SK-N-SH treated with all-trans-retinoic acid at 6 μM for 48 hours (cell line): Measurements from ENCODE around the gene GPC3.

Source experiments
- CSDC2 ChIP-seq: fragments of 250-450 bp; sonication (Bioruptor Pico); IDR thresholded peaks from 2 replicates; pipeline ENCODE4 v1.5.0; 2020; ENCODE audit warnings: mild to moderate bottlenecking, moderate library complexity
- CSRNP3 ChIP-seq: fragments of 250-450 bp; sonication (Bioruptor Pico); IDR thresholded peaks from 2 replicates; pipeline ENCODE4 v1.5.1; 2021; ENCODE audit warnings: mild to moderate bottlenecking, moderate library complexity
- ESRRG ChIP-seq: fragments of 250-450 bp; sonication (Bioruptor Pico); IDR thresholded peaks from 2 replicates; pipeline ENCODE4 v1.6.1; 2021; ENCODE audit warnings: mild to moderate bottlenecking
- ISL1 ChIP-seq: fragments of 250-450 bp; sonication (Bioruptor Pico); IDR thresholded peaks from 2 replicates; pipeline ENCODE4 v2.1.2; 2022; ENCODE audit warnings: mild to moderate bottlenecking, moderate library complexity
- PPARA ChIP-seq: fragments of 250-450 bp; sonication (Bioruptor Pico); IDR thresholded peaks from 2 replicates; pipeline ENCODE4 v1.5.0; 2020; ENCODE audit warnings: mild to moderate bottlenecking, borderline replicate concordance
- RARB ChIP-seq: fragments of 250-450 bp; sonication (Bioruptor Pico); IDR thresholded peaks from 2 replicates; pipeline ENCODE4 v1.8.0; 2021; ENCODE audit warnings: mild to moderate bottlenecking, moderate library complexity
- SNAI2 ChIP-seq: fragments of 250-450 bp; sonication (Bioruptor Pico); IDR thresholded peaks from 2 replicates; pipeline ENCODE4 v1.5.0; 2020; ENCODE audit warnings: mild to moderate bottlenecking, moderate library complexity
- ZFP30 ChIP-seq: fragments of 450-650 bp; formaldehyde crosslinking; IDR thresholded peaks from 2 replicates; pipeline ENCODE4 v1.5.0; 2022; ENCODE audit warnings: mild to moderate bottlenecking, moderate library complexity
- ZNF70 ChIP-seq: fragments of 450-650 bp; formaldehyde crosslinking; IDR thresholded peaks from 2 replicates; pipeline ENCODE4 v1.5.0; 2020; ENCODE audit warnings: mild to moderate bottlenecking, moderate library complexity
- ZNF8 ChIP-seq: fragments of 450-650 bp; formaldehyde crosslinking; IDR thresholded peaks from 2 replicates; pipeline ENCODE4 v1.5.0; 2020; ENCODE audit warnings: mild to moderate bottlenecking, moderate library complexity
- TF ChIP-seq, protein P1 (sequence below): fragments of 250-450 bp; sonication (Bioruptor Pico); IDR thresholded peaks from 2 replicates; pipeline ENCODE4 v1.8.0; 2020; ENCODE audit warnings: mild to moderate bottlenecking, moderate library complexity, borderline replicate concordance
- TF ChIP-seq, protein P2 (sequence below): fragments of 250-450 bp; sonication (Bioruptor Pico); IDR thresholded peaks from 2 replicates; pipeline ENCODE4 v1.5.1; 2020; ENCODE audit warnings: low read depth, mild to moderate bottlenecking, moderate library complexity
- TF ChIP-seq, protein P3 (sequence below): fragments of 250-450 bp; sonication (Bioruptor Pico); IDR thresholded peaks from 2 replicates; pipeline ENCODE4 v1.5.0; 2020; ENCODE audit warnings: mild to moderate bottlenecking, moderate library complexity
- TF ChIP-seq, protein P4 (sequence below): fragments of 250-450 bp; sonication (Bioruptor Pico); IDR thresholded peaks from 2 replicates; pipeline ENCODE4 v1.8.0; 2021; ENCODE audit warnings: low read depth, mild to moderate bottlenecking, moderate library complexity, borderline replicate concordance

GRCh38 chrX:133593531-133593930, 391.9 kb downstream of the GPC3 start:
- TF ChIP-seq ESRRG (CRISPR knock-in tag) (no peak), CSRNP3 (no peak), PPARA (CRISPR knock-in tag) (no peak), SNAI2 (no peak), RARB (CRISPR knock-in tag) (no peak), ZNF70 (CRISPR knock-in tag) (no peak), ZFP30 (no peak), CSDC2 (CRISPR knock-in tag) (no peak), ZNF8 (CRISPR knock-in tag) (no peak), ISL1 (no peak)
- TF ChIP-seq, protein P1, sequence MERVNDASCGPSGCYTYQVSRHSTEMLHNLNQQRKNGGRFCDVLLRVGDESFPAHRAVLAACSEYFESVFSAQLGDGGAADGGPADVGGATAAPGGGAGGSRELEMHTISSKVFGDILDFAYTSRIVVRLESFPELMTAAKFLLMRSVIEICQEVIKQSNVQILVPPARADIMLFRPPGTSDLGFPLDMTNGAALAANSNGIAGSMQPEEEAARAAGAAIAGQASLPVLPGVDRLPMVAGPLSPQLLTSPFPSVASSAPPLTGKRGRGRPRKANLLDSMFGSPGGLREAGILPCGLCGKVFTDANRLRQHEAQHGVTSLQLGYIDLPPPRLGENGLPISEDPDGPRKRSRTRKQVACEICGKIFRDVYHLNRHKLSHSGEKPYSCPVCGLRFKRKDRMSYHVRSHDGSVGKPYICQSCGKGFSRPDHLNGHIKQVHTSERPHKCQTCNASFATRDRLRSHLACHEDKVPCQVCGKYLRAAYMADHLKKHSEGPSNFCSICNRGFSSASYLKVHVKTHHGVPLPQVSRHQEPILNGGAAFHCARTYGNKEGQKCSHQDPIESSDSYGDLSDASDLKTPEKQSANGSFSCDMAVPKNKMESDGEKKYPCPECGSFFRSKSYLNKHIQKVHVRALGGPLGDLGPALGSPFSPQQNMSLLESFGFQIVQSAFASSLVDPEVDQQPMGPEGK (CRISPR knock-in tag) = no peak
- TF ChIP-seq, protein P2, sequence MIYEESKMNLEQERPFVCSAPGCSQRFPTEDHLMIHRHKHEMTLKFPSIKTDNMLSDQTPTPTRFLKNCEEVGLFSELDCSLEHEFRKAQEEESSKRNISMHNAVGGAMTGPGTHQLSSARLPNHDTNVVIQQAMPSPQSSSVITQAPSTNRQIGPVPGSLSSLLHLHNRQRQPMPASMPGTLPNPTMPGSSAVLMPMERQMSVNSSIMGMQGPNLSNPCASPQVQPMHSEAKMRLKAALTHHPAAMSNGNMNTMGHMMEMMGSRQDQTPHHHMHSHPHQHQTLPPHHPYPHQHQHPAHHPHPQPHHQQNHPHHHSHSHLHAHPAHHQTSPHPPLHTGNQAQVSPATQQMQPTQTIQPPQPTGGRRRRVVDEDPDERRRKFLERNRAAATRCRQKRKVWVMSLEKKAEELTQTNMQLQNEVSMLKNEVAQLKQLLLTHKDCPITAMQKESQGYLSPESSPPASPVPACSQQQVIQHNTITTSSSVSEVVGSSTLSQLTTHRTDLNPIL (CRISPR knock-in tag) = no peak
- TF ChIP-seq, protein P3, sequence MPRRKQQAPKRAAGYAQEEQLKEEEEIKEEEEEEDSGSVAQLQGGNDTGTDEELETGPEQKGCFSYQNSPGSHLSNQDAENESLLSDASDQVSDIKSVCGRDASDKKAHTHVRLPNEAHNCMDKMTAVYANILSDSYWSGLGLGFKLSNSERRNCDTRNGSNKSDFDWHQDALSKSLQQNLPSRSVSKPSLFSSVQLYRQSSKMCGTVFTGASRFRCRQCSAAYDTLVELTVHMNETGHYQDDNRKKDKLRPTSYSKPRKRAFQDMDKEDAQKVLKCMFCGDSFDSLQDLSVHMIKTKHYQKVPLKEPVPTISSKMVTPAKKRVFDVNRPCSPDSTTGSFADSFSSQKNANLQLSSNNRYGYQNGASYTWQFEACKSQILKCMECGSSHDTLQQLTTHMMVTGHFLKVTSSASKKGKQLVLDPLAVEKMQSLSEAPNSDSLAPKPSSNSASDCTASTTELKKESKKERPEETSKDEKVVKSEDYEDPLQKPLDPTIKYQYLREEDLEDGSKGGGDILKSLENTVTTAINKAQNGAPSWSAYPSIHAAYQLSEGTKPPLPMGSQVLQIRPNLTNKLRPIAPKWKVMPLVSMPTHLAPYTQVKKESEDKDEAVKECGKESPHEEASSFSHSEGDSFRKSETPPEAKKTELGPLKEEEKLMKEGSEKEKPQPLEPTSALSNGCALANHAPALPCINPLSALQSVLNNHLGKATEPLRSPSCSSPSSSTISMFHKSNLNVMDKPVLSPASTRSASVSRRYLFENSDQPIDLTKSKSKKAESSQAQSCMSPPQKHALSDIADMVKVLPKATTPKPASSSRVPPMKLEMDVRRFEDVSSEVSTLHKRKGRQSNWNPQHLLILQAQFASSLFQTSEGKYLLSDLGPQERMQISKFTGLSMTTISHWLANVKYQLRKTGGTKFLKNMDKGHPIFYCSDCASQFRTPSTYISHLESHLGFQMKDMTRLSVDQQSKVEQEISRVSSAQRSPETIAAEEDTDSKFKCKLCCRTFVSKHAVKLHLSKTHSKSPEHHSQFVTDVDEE (CRISPR knock-in tag) = no peak
- TF ChIP-seq, protein P4, sequence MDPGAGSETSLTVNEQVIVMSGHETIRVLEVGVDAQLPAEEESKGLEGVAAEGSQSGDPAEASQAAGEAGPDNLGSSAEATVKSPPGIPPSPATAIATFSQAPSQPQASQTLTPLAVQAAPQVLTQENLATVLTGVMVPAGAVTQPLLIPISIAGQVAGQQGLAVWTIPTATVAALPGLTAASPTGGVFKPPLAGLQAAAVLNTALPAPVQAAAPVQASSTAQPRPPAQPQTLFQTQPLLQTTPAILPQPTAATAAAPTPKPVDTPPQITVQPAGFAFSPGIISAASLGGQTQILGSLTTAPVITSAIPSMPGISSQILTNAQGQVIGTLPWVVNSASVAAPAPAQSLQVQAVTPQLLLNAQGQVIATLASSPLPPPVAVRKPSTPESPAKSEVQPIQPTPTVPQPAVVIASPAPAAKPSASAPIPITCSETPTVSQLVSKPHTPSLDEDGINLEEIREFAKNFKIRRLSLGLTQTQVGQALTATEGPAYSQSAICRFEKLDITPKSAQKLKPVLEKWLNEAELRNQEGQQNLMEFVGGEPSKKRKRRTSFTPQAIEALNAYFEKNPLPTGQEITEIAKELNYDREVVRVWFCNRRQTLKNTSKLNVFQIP = no peak
